WTC11 (cell line): ENCODE data around the gene ALDH1A2.

Experiments
- ATF2 ChIP-seq: sonication (generic); formaldehyde crosslinking; IDR thresholded peaks from 2 replicates; pipeline ENCODE4 v1.8.1; 2022; ENCODE audit warnings: low read depth, missing genetic modification reagents, borderline replicate concordance
- CTCF ChIP-seq: fragments of 200-600 bp; IDR thresholded peaks from 2 replicates; pipeline ENCODE4 v1.8.0; 2022; ENCODE audit warnings: antibody characterized with exemption
- E2F1 ChIP-seq: sonication (generic); formaldehyde crosslinking; IDR thresholded peaks from 2 replicates; pipeline ENCODE4 v1.8.0; 2022; ENCODE audit warnings: mild to moderate bottlenecking, missing genetic modification reagents
- E2F4 ChIP-seq: sonication (generic); formaldehyde crosslinking; IDR thresholded peaks from 2 replicates; pipeline ENCODE4 v1.8.1; 2022; ENCODE audit warnings: low read depth, mild to moderate bottlenecking, moderate library complexity, missing genetic modification reagents, borderline replicate concordance
- NFYB ChIP-seq: sonication (generic); formaldehyde crosslinking; conservative IDR thresholded peaks from 2 replicates; pipeline ENCODE4 v1.8.0; 2022; ENCODE audit warnings: low read depth, missing genetic modification reagents
- PRDM15 ChIP-seq: sonication (generic); formaldehyde crosslinking; IDR thresholded peaks from 2 replicates; pipeline ENCODE4 v1.8.0; 2022; ENCODE audit warnings: missing genetic modification reagents
- TEAD1 ChIP-seq: sonication (generic); formaldehyde crosslinking; IDR thresholded peaks from 2 replicates; pipeline ENCODE4 v1.8.0; 2022; ENCODE audit warnings: mild to moderate bottlenecking, missing genetic modification reagents
- USF2 ChIP-seq: sonication (generic); formaldehyde crosslinking; IDR thresholded peaks from 2 replicates; pipeline ENCODE4 v1.8.1; 2023; ENCODE audit warnings: mild to moderate bottlenecking, missing genetic modification reagents, moderate library complexity
- ZBTB43 ChIP-seq: sonication (generic); formaldehyde crosslinking; IDR thresholded peaks from 2 replicates; pipeline ENCODE4 v1.8.1; 2023; ENCODE audit warnings: mild to moderate bottlenecking, missing genetic modification reagents
- ZNF396 ChIP-seq: fragments of 250-450 bp; sonication (Bioruptor Pico); IDR thresholded peaks from 2 replicates; pipeline ENCODE4 v1.8.0; 2021; ENCODE audit warnings: mild to moderate bottlenecking, moderate library complexity, borderline replicate concordance
- TF ChIP-seq, protein P1 (sequence below): fragments of 250-450 bp; sonication (Bioruptor Pico); IDR thresholded peaks from 2 replicates; pipeline ENCODE4 v1.9.0; 2021; ENCODE audit warnings: mild to moderate bottlenecking
- TF ChIP-seq, protein P2 (sequence below): fragments of 250-450 bp; sonication (Bioruptor Pico); IDR thresholded peaks from 2 replicates; pipeline ENCODE4 v1.8.0; 2021; ENCODE audit warnings: mild to moderate bottlenecking
- TF ChIP-seq, protein P3 (sequence below): sonication (generic); formaldehyde crosslinking; IDR thresholded peaks from 2 replicates; pipeline ENCODE4 v1.8.1; 2023; ENCODE audit warnings: mild to moderate bottlenecking, missing genetic modification reagents

DNA sequence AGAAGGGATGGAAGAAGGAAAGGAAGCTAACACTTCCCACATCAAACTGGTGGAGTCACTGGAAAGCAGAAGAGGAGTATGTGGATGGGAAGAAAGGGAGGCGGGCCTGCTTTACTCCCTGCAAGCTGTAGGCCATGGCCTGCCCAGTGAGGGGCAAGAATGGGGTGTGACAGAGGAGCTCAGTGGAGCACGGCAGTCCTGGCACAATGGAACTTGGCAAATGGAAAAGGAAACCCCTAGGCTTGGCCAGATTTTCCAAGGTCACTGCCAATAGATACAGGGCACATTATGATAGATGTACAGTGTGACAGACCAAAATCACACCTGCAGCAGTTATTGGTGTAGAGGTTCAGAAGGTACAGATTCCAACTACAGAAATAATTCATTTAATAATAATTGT lies 111.6 kb downstream of the ALDH1A2 start:
- TF ChIP-seq CTCF: no peak
- no peak for TF ChIP-seq ZBTB43 (CRISPR knock-in tag)
- no peak for TF ChIP-seq E2F4 (CRISPR knock-in tag)
- no peak for TF ChIP-seq ATF2 (CRISPR knock-in tag)
- no peak for TF ChIP-seq TEAD1
- no peak for TF ChIP-seq PRDM15 (CRISPR knock-in tag)
- TF ChIP-seq USF2 (CRISPR knock-in tag): no peak
- TF ChIP-seq, protein P1, sequence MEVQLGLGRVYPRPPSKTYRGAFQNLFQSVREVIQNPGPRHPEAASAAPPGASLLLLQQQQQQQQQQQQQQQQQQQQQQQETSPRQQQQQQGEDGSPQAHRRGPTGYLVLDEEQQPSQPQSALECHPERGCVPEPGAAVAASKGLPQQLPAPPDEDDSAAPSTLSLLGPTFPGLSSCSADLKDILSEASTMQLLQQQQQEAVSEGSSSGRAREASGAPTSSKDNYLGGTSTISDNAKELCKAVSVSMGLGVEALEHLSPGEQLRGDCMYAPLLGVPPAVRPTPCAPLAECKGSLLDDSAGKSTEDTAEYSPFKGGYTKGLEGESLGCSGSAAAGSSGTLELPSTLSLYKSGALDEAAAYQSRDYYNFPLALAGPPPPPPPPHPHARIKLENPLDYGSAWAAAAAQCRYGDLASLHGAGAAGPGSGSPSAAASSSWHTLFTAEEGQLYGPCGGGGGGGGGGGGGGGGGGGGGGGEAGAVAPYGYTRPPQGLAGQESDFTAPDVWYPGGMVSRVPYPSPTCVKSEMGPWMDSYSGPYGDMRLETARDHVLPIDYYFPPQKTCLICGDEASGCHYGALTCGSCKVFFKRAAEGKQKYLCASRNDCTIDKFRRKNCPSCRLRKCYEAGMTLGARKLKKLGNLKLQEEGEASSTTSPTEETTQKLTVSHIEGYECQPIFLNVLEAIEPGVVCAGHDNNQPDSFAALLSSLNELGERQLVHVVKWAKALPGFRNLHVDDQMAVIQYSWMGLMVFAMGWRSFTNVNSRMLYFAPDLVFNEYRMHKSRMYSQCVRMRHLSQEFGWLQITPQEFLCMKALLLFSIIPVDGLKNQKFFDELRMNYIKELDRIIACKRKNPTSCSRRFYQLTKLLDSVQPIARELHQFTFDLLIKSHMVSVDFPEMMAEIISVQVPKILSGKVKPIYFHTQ (CRISPR knock-in tag): no peak
- TF ChIP-seq, protein P2, sequence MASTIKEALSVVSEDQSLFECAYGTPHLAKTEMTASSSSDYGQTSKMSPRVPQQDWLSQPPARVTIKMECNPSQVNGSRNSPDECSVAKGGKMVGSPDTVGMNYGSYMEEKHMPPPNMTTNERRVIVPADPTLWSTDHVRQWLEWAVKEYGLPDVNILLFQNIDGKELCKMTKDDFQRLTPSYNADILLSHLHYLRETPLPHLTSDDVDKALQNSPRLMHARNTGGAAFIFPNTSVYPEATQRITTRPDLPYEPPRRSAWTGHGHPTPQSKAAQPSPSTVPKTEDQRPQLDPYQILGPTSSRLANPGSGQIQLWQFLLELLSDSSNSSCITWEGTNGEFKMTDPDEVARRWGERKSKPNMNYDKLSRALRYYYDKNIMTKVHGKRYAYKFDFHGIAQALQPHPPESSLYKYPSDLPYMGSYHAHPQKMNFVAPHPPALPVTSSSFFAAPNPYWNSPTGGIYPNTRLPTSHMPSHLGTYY: no peak
- no peak for TF ChIP-seq NFYB (CRISPR knock-in tag)
- no peak for TF ChIP-seq ZNF396 (CRISPR knock-in tag)
- no peak for TF ChIP-seq E2F1
- TF ChIP-seq, protein P3, sequence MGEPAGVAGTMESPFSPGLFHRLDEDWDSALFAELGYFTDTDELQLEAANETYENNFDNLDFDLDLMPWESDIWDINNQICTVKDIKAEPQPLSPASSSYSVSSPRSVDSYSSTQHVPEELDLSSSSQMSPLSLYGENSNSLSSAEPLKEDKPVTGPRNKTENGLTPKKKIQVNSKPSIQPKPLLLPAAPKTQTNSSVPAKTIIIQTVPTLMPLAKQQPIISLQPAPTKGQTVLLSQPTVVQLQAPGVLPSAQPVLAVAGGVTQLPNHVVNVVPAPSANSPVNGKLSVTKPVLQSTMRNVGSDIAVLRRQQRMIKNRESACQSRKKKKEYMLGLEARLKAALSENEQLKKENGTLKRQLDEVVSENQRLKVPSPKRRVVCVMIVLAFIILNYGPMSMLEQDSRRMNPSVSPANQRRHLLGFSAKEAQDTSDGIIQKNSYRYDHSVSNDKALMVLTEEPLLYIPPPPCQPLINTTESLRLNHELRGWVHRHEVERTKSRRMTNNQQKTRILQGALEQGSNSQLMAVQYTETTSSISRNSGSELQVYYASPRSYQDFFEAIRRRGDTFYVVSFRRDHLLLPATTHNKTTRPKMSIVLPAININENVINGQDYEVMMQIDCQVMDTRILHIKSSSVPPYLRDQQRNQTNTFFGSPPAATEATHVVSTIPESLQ (CRISPR knock-in tag): no peak
